ENCODE measurements around the gene STK39.
"Not testable (repeated sequence)": the region's sequence is repeated elsewhere in the genome, so short reads cannot be mapped to it uniquely, and the experiment has no call there.

The STK39 gene

GRCh38 chr2:168272225-168272624 lies 24.8 kb upstream of the STK39 start:
- H3K36me3 ChIP-seq (ENCODE audit: control insufficient read depth, insufficient read depth, low read length) = no peaks in the 10 kb centered on the region
- no peak overlapping the region for H3K27ac ChIP-seq
- H3K9me3 ChIP-seq (ENCODE audit: control insufficient read depth, low read length) = no peaks in the 10 kb centered on the region
- H3K4me1 ChIP-seq = no peaks in the 10 kb centered on the region
- H3K4me3 ChIP-seq (ENCODE audit: low read depth, low read length) = no peak overlapping the region
- TF ChIP-seq, protein P1, sequence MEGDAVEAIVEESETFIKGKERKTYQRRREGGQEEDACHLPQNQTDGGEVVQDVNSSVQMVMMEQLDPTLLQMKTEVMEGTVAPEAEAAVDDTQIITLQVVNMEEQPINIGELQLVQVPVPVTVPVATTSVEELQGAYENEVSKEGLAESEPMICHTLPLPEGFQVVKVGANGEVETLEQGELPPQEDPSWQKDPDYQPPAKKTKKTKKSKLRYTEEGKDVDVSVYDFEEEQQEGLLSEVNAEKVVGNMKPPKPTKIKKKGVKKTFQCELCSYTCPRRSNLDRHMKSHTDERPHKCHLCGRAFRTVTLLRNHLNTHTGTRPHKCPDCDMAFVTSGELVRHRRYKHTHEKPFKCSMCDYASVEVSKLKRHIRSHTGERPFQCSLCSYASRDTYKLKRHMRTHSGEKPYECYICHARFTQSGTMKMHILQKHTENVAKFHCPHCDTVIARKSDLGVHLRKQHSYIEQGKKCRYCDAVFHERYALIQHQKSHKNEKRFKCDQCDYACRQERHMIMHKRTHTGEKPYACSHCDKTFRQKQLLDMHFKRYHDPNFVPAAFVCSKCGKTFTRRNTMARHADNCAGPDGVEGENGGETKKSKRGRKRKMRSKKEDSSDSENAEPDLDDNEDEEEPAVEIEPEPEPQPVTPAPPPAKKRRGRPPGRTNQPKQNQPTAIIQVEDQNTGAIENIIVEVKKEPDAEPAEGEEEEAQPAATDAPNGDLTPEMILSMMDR (IDR thresholded peaks at IDR 0.05) = no peak
- H3K27me3 ChIP-seq (ENCODE audit: control insufficient read depth, insufficient read depth, low read length) = no peaks in the 10 kb centered on the region
- H3K9ac ChIP-seq = no peak overlapping the region
- H3K4me2 ChIP-seq (ENCODE audit: low read length) = no peak overlapping the region
- no peak overlapping the region for H2AFZ ChIP-seq
- no peaks in the 10 kb centered on the region for H3K79me2 ChIP-seq

GRCh38 chr2:168262926-168263325 lies 15.5 kb upstream of the STK39 start:
- not testable (repeated sequence) for H3K9me3 ChIP-seq (ENCODE audit: control insufficient read depth, low read length); H3K9ac ChIP-seq; H3K27ac ChIP-seq; H3K4me2 ChIP-seq (ENCODE audit: low read length); H3K27me3 ChIP-seq (ENCODE audit: control insufficient read depth, insufficient read depth, low read length); H3K36me3 ChIP-seq (ENCODE audit: control insufficient read depth, insufficient read depth, low read length); H2AFZ ChIP-seq; H3K4me3 ChIP-seq (ENCODE audit: low read depth, low read length); H3K79me2 ChIP-seq; H3K4me1 ChIP-seq

DNA sequence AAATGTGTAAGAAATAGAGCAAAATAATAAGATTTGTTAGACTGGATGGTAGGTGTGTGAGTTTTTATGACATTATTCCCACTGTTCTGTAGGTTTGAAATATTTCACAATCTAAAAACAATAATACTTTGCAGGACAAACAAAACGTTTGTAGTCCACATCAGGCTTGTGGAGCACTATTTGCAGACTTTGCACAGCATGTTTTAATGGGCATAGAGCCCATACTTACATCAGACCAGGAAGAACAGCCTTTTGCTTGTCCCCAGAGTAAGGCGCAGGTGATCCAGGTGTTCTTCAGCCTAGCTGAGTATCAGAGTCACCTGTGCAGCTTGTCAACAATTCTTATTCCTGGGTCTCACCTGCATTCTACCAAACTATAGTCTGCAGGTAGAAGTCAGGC lies 9.1 kb upstream of the STK39 start:
- Histone ChIP-seq H3K79me2 (no peaks in the 10 kb centered on the region), H3K27me3 (ENCODE audit: control insufficient read depth, insufficient read depth, low read length) (no peaks in the 10 kb centered on the region), H3K9me3 (ENCODE audit: control insufficient read depth, low read length) (no peaks in the 10 kb centered on the region), H3K27ac (no peak overlapping the region), H3K9ac (no peak overlapping the region), H3K4me1 (no peaks in the 10 kb centered on the region), H3K4me3 (ENCODE audit: low read depth, low read length) (no peak overlapping the region), H3K36me3 (ENCODE audit: control insufficient read depth, insufficient read depth, low read length) (no peaks in the 10 kb centered on the region), H3K4me2 (ENCODE audit: low read length) (no peak overlapping the region), H2AFZ (no peak overlapping the region)
- TF ChIP-seq, protein P1 (IDR thresholded peaks at IDR 0.05) = no peak

- no peaks in the 10 kb centered on the region for H3K4me1 ChIP-seq
- H3K9ac ChIP-seq = no peak overlapping the region
- no peaks in the 10 kb centered on the region for H3K79me2 ChIP-seq
- H3K36me3 ChIP-seq (ENCODE audit: control insufficient read depth, insufficient read depth, low read length) = no peaks in the 10 kb centered on the region
- no peaks in the 10 kb centered on the region for H3K9me3 ChIP-seq (ENCODE audit: control insufficient read depth, low read length)
- no peaks in the 10 kb centered on the region for H3K27me3 ChIP-seq (ENCODE audit: control insufficient read depth, insufficient read depth, low read length)
- no peak overlapping the region for H3K27ac ChIP-seq
- no peak overlapping the region for H3K4me3 ChIP-seq (ENCODE audit: low read depth, low read length)
- no peak overlapping the region for H2AFZ ChIP-seq
- TF ChIP-seq, protein P1 (IDR thresholded peaks at IDR 0.05) = no peak
- no peak overlapping the region for H3K4me2 ChIP-seq (ENCODE audit: low read length)
These were observed 8.5 kb upstream of the STK39 start for GRCh38 chr2:168255866-168256265.

DNA sequence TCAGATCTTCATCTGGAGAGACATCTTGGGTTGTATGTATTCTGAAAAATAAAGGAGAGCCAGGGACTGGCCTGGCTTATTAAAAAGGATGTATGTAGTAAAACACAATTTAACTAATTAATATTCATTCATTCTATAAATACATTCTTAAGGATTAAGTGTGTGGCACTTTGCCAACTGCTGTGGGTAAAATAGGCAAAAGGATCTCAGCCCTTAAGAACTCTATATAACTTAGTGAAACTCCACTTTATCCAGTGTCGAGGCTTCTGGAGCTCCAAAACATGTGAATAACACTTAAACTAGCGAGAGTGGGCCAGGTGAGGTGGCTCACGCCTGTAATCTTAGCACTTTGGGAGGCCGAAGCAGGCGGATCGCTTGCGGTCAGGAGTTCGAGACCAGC lies 7.7 kb upstream of the STK39 start:
- H3K4me1 ChIP-seq = no peaks in the 10 kb centered on the region
- no peaks in the 10 kb centered on the region for H3K36me3 ChIP-seq (ENCODE audit: control insufficient read depth, insufficient read depth, low read length)
- TF ChIP-seq, protein P1 (IDR thresholded peaks at IDR 0.05) = no peak
- no peak overlapping the region for H3K9ac ChIP-seq
- no peak overlapping the region for H3K4me2 ChIP-seq (ENCODE audit: low read length)
- H3K79me2 ChIP-seq = no peaks in the 10 kb centered on the region
- H3K27ac ChIP-seq = no peak overlapping the region
- H3K4me3 ChIP-seq (ENCODE audit: low read depth, low read length) = no peak overlapping the region
- no peaks in the 10 kb centered on the region for H3K27me3 ChIP-seq (ENCODE audit: control insufficient read depth, insufficient read depth, low read length)
- no peak overlapping the region for H2AFZ ChIP-seq
- H3K9me3 ChIP-seq (ENCODE audit: control insufficient read depth, low read length) = no peaks in the 10 kb centered on the region

Data from parathyroid adenoma (tissue), 2 donors.